ENCODE measurements around the gene MICAL3.
"Not testable (repeated sequence)": the region's sequence is repeated elsewhere in the genome, so short reads cannot be mapped to it uniquely, and the experiment has no call there.

Gene MICAL3

DNA sequence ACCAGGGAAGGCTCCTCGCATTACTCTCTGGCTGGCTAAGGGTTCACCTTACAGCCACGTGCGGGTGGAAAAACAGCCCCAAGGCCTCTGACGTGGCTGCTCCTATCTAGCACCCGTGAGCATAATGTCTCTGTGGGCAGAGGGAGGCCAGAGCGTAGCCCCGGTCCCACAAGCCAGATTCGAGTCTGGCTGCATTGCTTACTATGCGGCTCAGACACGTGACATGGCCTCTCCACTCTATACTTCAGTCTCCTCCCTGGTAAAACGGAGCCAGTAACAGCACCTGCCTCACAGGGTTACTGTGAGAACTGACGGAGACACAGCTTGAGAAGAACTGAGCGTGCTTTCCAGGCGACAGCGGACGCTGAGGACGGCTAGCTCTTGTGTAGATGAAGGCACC is 144.3 kb downstream of the MICAL3 start:
- no peak for DNase-seq (ENCODE audit: low read depth, low spot score)
- H3K4me3 ChIP-seq (ENCODE audit: low read depth, low read length), result no peak overlapping the region
- TF ChIP-seq, protein P1, sequence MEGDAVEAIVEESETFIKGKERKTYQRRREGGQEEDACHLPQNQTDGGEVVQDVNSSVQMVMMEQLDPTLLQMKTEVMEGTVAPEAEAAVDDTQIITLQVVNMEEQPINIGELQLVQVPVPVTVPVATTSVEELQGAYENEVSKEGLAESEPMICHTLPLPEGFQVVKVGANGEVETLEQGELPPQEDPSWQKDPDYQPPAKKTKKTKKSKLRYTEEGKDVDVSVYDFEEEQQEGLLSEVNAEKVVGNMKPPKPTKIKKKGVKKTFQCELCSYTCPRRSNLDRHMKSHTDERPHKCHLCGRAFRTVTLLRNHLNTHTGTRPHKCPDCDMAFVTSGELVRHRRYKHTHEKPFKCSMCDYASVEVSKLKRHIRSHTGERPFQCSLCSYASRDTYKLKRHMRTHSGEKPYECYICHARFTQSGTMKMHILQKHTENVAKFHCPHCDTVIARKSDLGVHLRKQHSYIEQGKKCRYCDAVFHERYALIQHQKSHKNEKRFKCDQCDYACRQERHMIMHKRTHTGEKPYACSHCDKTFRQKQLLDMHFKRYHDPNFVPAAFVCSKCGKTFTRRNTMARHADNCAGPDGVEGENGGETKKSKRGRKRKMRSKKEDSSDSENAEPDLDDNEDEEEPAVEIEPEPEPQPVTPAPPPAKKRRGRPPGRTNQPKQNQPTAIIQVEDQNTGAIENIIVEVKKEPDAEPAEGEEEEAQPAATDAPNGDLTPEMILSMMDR (IDR thresholded peaks at IDR 0.05; ENCODE audit: low read depth, low read length), result no peak
- in situ Hi-C loops (cut with HindIII; ENCODE audit: low sequenced_read_pairs), result no loop called here

DNA sequence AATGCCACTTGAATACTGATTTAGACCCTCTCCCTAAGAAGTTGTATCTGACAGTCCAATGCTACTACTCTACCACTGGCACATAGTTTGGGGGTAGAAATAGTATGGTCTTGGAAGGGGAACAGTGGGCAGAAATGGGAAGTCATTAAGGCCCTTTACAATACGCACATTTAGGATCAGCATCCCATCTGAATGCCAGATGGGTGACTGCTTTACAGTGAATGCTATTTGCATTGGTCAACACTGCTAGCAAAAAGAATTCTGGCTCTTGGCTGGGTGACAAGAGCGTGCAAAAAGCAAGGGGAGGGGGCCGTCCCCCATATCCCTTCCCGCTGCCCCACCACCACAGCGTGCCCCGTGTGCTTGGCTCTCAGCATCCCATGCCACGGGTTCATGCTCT is 145.4 kb downstream of the MICAL3 start:
- peak; percentile 35 for DNase-seq (ENCODE audit: low read depth, low spot score)
- in situ Hi-C loops (cut with HindIII; ENCODE audit: low sequenced_read_pairs), result no loop called here
- TF ChIP-seq, protein P1 (IDR thresholded peaks at IDR 0.05; ENCODE audit: low read depth, low read length), result no peak
- no peak overlapping the region for H3K4me3 ChIP-seq (ENCODE audit: low read depth, low read length)

DNA sequence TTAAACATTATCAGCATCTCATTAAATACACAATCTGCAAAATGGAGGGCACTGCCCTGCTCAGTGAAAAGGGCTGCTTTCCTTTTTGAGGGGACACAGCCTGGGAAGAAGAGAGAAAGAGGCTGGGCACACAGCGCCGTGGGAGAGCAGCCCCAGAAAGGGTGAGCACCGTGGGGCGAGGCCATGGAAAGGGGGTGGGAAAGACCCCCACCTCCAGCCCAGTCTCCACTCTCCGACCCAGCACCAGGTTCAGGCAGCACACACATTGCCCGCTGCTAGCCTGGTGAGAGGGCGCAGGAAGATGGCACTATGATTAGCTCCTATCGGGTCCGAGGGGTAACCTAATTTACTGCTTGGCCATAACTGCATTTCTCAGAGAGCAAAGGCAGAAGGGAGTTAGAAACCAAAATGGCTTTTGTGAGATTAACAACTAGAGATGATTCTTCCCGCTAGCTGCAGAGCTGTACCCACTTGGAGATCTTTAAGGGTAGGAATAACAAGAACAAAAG is 146.1 kb downstream of the MICAL3 start:
- DNase-seq (ENCODE audit: low read depth, low spot score), result no peak
- in situ Hi-C loops (cut with HindIII; ENCODE audit: low sequenced_read_pairs), result no loop called here
- TF ChIP-seq, protein P1 (IDR thresholded peaks at IDR 0.05; ENCODE audit: low read depth, low read length), result no peak
- no peak overlapping the region for H3K4me3 ChIP-seq (ENCODE audit: low read depth, low read length)

DNA sequence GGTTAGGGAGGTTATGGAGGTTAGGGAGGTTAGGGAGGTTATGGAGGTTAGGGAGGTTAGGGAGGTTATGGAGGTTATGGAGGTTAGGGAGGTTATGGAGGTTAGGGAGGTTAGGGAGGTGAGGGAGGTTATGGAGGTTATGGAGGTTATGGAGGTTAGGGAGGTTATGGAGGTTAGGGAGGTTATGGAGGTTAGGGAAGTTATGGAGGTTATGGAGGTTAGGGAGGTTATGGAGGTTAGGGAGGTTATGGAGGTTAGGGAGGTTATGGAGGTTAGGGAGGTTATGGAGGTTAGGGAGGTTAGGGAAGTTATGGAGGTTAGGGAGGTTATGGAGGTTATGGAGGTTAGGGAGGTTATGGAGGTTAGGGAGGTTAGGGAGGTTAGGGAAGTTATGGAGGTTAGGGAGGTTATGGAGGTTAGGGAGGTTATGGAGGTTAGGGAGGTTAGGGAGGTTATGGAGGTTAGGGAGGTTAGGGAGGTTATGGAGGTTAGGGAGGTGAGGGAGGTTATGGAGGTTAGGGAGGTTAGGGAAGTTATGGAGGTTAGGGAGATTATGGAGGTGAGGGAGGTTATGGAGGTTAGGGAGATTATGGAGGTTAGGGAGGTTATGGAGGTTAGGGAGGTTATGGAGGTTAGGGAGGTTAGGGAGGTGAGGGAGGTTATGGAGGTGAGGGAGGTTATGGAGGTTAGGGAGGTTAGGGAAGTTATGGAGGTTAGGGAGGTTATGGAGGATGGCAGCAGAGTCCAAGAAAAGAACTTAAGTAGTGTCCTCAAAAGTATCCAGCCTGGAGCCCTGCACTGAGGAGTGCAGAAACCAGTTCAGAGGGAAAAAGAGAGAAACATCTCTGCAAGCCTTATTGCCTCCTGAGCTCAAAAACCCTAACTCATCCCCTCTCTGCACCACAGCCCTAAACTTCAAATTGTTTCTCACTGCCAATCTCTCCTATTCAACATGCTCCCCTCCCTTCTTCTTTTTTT is 147.2 kb downstream of the MICAL3 start:
- in situ Hi-C loops (cut with HindIII; ENCODE audit: low sequenced_read_pairs); H3K4me3 ChIP-seq (ENCODE audit: low read depth, low read length); DNase-seq (ENCODE audit: low read depth, low spot score): not testable (repeated sequence)

DNA sequence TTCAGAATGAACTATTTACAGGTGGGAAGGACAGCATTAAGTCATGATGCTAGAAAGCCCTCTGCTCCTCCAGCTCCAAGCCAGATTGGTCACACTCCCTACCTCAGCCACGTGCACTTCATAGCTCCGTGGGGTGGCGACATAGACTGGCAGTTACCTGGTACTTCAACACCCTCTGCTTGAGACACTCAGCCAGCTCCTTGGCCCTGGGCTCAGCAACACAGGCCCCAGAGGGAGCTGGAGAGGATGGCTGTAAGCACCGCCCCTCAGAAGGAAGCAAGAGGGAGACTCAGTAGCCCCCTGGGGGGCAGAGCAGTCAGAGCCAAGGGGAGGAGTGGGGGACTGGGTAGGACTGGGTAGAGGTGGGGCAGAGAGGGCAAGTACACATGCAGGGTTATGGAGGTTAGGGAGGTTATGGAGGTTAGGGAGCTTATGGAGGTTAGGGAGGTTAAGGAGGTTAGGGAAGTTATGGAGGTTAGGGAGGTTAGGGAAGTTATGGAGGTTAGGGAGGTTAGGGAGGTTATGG is 148.0 kb downstream of the MICAL3 start:
- in situ Hi-C loops (cut with HindIII; ENCODE audit: low sequenced_read_pairs), result no loop called here
- peak; percentile 15 for DNase-seq (ENCODE audit: low read depth, low spot score)
- no peak overlapping the region for H3K4me3 ChIP-seq (ENCODE audit: low read depth, low read length)
- TF ChIP-seq, protein P1 (IDR thresholded peaks at IDR 0.05; ENCODE audit: low read depth, low read length), result no peak

DNA sequence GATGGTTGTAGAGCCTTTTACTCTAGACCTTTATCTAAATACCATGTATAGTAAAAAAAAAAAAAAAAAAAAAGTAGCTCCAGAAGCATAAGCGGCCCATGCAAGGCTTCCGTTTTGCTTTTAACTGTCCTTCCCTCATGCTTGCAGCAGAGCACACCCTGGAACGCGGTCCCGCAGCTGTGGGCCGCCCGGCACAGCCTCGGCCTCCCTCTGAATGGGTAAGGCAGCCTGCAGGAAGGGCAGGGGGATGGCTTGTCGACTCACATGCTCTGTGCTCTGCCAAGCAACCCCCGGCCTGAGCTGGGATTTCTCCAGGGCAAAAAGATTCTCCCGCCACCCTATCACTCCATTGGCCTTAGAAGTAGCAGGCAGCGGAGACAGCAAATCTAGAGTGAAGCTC is 148.7 kb downstream of the MICAL3 start:
- no peak for DNase-seq (ENCODE audit: low read depth, low spot score)
- H3K4me3 ChIP-seq (ENCODE audit: low read depth, low read length), result no peak overlapping the region
- in situ Hi-C loops (cut with HindIII; ENCODE audit: low sequenced_read_pairs), result no loop called here
- TF ChIP-seq, protein P1 (IDR thresholded peaks at IDR 0.05; ENCODE audit: low read depth, low read length), result no peak

DNA sequence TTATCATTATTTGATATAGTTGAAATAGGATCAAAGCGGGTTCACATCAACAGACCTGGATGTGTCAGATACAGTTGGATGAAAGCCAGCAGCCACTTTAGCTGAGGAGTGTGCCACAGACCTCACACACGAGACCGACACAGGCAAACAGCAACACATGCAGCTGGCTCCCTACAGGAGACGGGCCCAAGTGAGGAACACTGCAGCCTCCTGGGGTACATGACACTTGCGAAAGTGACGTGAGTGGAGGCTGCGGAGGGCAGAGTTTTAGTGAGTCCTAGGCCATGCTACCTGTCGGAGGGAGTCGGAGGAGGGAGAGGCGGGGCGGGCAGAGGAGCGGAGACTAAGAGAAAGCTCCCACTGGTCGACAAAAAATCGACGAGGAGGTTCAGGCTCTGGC is 149.2 kb downstream of the MICAL3 start:
- no peak for DNase-seq (ENCODE audit: low read depth, low spot score)
- TF ChIP-seq, protein P1 (IDR thresholded peaks at IDR 0.05; ENCODE audit: low read depth, low read length), result no peak
- in situ Hi-C loops (cut with HindIII; ENCODE audit: low sequenced_read_pairs), result no loop called here
- no peak overlapping the region for H3K4me3 ChIP-seq (ENCODE audit: low read depth, low read length)

Measured in astrocyte of the spinal cord (primary cell).